Measurements from ENCODE around the gene SLC39A8. TPM values are rescaled to one million over a fixed set of nuclear protein-coding genes. Genes with fewer than 3 reads are reported as not detected.

SLC39A8 gene
- total and polyA plus RNA-seq, 2 donors: 8.1 to 25.3 TPM

DNA sequence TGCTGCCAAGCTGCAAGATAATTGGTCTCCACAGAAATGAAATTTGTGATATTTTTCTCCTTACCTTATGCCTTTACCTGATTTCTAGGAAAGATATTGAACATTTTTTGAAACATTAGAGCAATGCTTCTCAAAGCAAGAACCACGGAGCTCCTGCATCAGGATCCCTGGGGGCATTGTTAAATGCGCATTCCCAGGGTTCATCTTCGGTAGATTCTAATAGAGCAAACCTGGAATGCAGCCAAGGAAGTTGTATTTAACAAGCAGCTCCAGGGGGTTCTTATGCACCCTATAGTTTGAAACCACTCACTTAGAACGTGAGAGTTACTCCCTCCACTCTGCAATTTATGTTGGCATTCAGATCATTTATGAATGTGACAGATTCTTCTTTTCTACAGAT is 126.2 kb downstream of the SLC39A8 start:
- H3K27ac ChIP-seq (ENCODE audit: low read depth): no peak overlapping the region
- 54% methylated on average over 4 of the region's 4 CpGs for WGBS
- no peak overlapping the region for H3K4me3 ChIP-seq (ENCODE audit: low read depth, low read length)
- no peak for DNase-seq (ENCODE audit: extremely low spot score)
- no peaks in the 10 kb centered on the region for H3K36me3 ChIP-seq (ENCODE audit: insufficient read depth)
- no peaks in the 10 kb centered on the region for H3K4me1 ChIP-seq (ENCODE audit: insufficient read depth)

DNA sequence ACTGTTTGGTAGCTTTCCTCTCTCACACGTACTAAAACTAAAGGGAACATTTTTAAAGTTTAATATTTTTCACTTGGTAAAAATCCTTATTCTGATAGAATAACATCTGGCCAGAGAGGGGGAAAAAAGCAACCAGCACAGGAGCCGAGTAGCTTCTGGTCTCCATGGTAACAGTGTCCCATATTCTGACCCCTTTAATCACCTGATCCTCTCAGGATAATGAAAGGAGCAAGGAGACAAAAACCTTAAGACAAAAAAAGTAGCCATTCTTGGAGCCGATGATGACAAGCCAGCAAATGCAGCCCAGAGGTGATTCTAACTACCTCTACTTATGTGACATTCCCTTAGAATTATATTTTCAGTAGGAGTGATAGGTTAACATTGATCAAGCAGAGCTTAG is 126.6 kb downstream of the SLC39A8 start:
- no peak for DNase-seq (ENCODE audit: extremely low spot score)
- no peak overlapping the region for H3K4me3 ChIP-seq (ENCODE audit: low read depth, low read length)
- 80% methylated on average over 3 of the region's 3 CpGs for WGBS
- no peaks in the 10 kb centered on the region for H3K36me3 ChIP-seq (ENCODE audit: insufficient read depth)
- H3K27ac ChIP-seq (ENCODE audit: low read depth): no peak overlapping the region
- H3K4me1 ChIP-seq (ENCODE audit: insufficient read depth): no peaks in the 10 kb centered on the region

- H3K27ac ChIP-seq (ENCODE audit: low read depth): no peak overlapping the region
- no peaks in the 10 kb centered on the region for H3K36me3 ChIP-seq (ENCODE audit: insufficient read depth)
- no peak overlapping the region for H3K4me3 ChIP-seq (ENCODE audit: low read depth, low read length)
- no peaks in the 10 kb centered on the region for H3K4me1 ChIP-seq (ENCODE audit: insufficient read depth)
- 97% methylated on average over 1 of the region's 1 CpG for WGBS
- no peak for DNase-seq (ENCODE audit: extremely low spot score)
These were observed 127.4 kb downstream of the SLC39A8 start for GRCh38 chr4:102217775-102218355.

DNA sequence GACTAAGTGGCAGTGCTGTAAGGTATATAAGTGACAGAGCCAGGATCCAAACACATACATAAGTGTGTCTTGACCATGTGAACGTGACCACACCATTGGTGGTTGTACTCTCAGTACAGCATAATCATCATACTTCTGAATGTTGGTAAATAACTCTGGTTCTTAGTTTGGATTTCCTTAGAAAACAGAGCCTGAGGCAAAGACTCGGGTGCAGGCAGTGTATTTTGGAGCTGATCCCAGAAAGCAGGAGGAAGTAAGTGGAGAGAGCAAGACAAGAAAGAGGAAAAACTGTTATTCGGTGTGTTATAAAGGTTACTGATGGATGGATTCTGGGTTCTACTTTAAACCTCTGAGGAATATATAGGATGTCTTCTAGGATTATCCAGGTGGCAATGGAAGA is 127.9 kb downstream of the SLC39A8 start:
- no peak overlapping the region for H3K27ac ChIP-seq (ENCODE audit: low read depth)
- DNase-seq (ENCODE audit: extremely low spot score): no peak
- no peaks in the 10 kb centered on the region for H3K36me3 ChIP-seq (ENCODE audit: insufficient read depth)
- H3K4me1 ChIP-seq (ENCODE audit: insufficient read depth): no peaks in the 10 kb centered on the region
- no peak overlapping the region for H3K4me3 ChIP-seq (ENCODE audit: low read depth, low read length)
- 56% methylated on average over 3 of the region's 3 CpGs for WGBS

DNA sequence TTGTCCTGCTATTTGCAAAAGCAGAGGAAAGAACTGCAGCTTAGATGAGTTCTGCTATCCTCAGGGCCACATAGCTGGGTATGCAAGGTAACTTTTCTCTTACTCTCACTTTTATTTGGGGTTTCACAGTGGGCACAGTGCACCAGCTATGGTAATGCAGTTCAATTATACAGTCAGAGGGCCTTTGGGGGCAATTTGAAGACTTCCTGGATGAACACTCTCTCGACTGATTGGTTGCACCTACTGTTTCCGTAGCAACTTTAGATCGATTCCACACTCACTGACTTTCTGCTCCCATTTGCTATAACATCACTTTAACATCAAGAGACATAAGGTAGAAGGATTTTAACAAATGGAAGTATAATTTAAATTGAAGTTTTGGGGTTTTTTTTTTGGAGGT is 128.6 kb downstream of the SLC39A8 start:
- Histone ChIP-seq H3K36me3 (ENCODE audit: insufficient read depth) (no peaks in the 10 kb centered on the region), H3K27ac (ENCODE audit: low read depth) (no peak overlapping the region), H3K4me3 (ENCODE audit: low read depth, low read length) (no peak overlapping the region), H3K4me1 (ENCODE audit: insufficient read depth) (no peaks in the 10 kb centered on the region)
- WGBS: 87% methylated on average over 3 of the region's 3 CpGs
- DNase-seq (ENCODE audit: extremely low spot score): no peak

- no peaks in the 10 kb centered on the region for H3K4me1 ChIP-seq (ENCODE audit: insufficient read depth)
- no peak for DNase-seq (ENCODE audit: extremely low spot score)
- no peaks in the 10 kb centered on the region for H3K36me3 ChIP-seq (ENCODE audit: insufficient read depth)
- no peak overlapping the region for H3K4me3 ChIP-seq (ENCODE audit: low read depth, low read length)
- H3K27ac ChIP-seq (ENCODE audit: low read depth): no peak overlapping the region
These were observed 132.3 kb downstream of the SLC39A8 start for GRCh38 chr4:102213031-102213430.

Small RNA genes lying within 50 kb of the gene (small RNA-seq; reads per million reads assigned to genes)
- not detected for gene RN7SL728P

Other genes starting within 250 kb of the SLC39A8 start
- gene NFKB1, start 155.9 kb upstream of the SLC39A8 start, total RNA-seq: 38.4 TPM
- 29.4 TPM for gene NFKB1, start 155.9 kb upstream of the SLC39A8 start, polyA plus RNA-seq